ENCODE measurements around the gene NCEH1. TPM values are rescaled to one million over a fixed set of nuclear protein-coding genes. Genes with fewer than 3 reads are reported as not detected.

Gene NCEH1
- total and polyA plus RNA-seq, 2 of the 13 experiments (the other 11 are each of a cell fraction or from before 2014, with no cell fraction given): 12.9 to 21.4 TPM

DNA sequence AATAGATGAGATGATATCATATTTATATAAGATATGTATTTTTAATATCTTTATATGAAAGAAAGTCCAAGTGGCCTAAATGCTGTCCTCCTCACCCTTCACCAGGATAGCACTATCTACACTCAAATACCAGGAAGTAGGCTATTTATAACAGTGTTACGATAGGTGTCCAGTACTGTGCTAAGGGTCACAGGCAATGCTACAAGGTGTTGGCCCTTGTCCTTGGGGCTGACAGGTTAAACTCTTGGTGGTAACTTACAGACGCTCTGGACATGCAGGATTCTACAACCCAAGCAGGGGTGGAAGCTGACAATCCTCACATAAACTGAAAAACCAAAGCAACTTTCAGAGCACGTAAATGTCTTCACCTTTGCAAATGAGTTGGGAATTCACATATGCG lies 22.3 kb downstream of the NCEH1 start:
- H3K4me1 ChIP-seq (ENCODE audit: insufficient read depth, low read length): peaks cover 41% of the 10 kb centered on the region
- no peaks in the 10 kb centered on the region for H3K9me3 ChIP-seq (ENCODE audit: low read length)
- ATAC-seq: no peak
- no peak overlapping the region for H3K27ac ChIP-seq (ENCODE audit: extremely low read length, insufficient read depth, low read length)
- no peak for FAIRE-seq
- WGBS (ENCODE audit: low lambda C conversion rate): 97% methylated on average over 4 of the region's 4 CpGs
- H3K9ac ChIP-seq (ENCODE audit: insufficient read depth, low read depth, low read length): no peak overlapping the region
- BruUV-seq (replicated peaks): no TSS peak
- in situ Hi-C loops (cut with HindIII; ENCODE audit: extremely low pct_ligation_motif_present, low pct_unique_long_range_greater_than_20kb) (no loop called here), intact Hi-C loops (cut with micrococcal nuclease; ENCODE audit: unreplicated experiment) (no loop called here)
- H3K4me2 ChIP-seq (ENCODE audit: low read depth, low read length): no peak overlapping the region
- H3K27me3 ChIP-seq (ENCODE audit: control insufficient read depth in 1 of 2, insufficient read depth in 2 of 2, low read length in 2 of 2): no peaks in the 10 kb centered on the region
- ChIA-PET POLR2A (interaction anchor here (1.6 kb wide), 1 partner anchor 22 kb away, joined by 4 read pairs; the partner anchor contains the start of gene NCEH1), CTCF (ENCODE audit: low intra/inter-chr PET ratio, low total read pairs) (no interaction called here)
- H3K79me2 ChIP-seq (ENCODE audit: insufficient read depth, low read length): peaks cover 25% of the 10 kb centered on the region
- no peaks in the 10 kb centered on the region for H4K20me1 ChIP-seq (ENCODE audit: insufficient read depth, low read length)
- no peak overlapping the region for H3K4me3 ChIP-seq (replicated peaks in 1 of 3; ENCODE audit: insufficient read depth in 1 of 3, low read depth in 2 of 3, low read length in 3 of 3)
- no peak for DNase-seq (ENCODE audit: low spot score)
- no peak overlapping the region for H2AFZ ChIP-seq (ENCODE audit: low read length)
- peaks cover 0 to 1% of the 10 kb centered on the region in 2 experiments; a peak in 1 of 5 replicates for H3K36me3 ChIP-seq (replicated peaks in 1 of 2; ENCODE audit: control insufficient read depth in 1 of 2, insufficient read depth in 2 of 2, low read length in 2 of 2)
- TF ChIP-seq SIN3A (IDR thresholded peaks at IDR 0.05; ENCODE audit: borderline replicate concordance, low read depth, low read length): no peak
- TF ChIP-seq ZNF720 (CRISPR knock-in tag; IDR thresholded peaks at IDR 0.05): no peak
- no peak for TF ChIP-seq TSC22D2 (CRISPR knock-in tag; IDR thresholded peaks at IDR 0.05; ENCODE audit: borderline replicate concordance)
- TF ChIP-seq, protein P1, sequence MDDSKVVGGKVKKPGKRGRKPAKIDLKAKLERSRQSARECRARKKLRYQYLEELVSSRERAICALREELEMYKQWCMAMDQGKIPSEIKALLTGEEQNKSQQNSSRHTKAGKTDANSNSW (CRISPR knock-in tag; IDR thresholded peaks at IDR 0.05; ENCODE audit: borderline replicate concordance): no peak
- TF ChIP-seq, protein P2, sequence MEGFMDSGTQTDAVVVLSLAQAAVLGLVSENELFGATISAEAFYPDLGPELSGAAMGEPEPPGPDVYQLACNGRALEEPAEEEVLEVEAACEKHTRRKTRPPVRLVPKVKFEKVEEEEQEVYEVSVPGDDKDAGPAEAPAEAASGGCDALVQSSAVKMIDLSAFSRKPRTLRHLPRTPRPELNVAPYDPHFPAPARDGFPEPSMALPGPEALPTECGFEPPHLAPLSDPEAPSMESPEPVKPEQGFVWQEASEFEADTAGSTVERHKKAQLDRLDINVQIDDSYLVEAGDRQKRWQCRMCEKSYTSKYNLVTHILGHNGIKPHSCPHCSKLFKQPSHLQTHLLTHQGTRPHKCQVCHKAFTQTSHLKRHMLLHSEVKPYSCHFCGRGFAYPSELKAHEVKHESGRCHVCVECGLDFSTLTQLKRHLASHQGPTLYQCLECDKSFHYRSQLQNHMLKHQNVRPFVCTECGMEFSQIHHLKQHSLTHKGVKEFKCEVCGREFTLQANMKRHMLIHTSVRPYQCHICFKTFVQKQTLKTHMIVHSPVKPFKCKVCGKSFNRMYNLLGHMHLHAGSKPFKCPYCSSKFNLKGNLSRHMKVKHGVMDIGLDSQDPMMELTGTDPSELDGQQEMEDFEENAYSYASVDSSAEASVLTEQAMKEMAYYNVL (CRISPR knock-in tag; IDR thresholded peaks at IDR 0.05; ENCODE audit: borderline replicate concordance): no peak
- TF ChIP-seq, protein P3, sequence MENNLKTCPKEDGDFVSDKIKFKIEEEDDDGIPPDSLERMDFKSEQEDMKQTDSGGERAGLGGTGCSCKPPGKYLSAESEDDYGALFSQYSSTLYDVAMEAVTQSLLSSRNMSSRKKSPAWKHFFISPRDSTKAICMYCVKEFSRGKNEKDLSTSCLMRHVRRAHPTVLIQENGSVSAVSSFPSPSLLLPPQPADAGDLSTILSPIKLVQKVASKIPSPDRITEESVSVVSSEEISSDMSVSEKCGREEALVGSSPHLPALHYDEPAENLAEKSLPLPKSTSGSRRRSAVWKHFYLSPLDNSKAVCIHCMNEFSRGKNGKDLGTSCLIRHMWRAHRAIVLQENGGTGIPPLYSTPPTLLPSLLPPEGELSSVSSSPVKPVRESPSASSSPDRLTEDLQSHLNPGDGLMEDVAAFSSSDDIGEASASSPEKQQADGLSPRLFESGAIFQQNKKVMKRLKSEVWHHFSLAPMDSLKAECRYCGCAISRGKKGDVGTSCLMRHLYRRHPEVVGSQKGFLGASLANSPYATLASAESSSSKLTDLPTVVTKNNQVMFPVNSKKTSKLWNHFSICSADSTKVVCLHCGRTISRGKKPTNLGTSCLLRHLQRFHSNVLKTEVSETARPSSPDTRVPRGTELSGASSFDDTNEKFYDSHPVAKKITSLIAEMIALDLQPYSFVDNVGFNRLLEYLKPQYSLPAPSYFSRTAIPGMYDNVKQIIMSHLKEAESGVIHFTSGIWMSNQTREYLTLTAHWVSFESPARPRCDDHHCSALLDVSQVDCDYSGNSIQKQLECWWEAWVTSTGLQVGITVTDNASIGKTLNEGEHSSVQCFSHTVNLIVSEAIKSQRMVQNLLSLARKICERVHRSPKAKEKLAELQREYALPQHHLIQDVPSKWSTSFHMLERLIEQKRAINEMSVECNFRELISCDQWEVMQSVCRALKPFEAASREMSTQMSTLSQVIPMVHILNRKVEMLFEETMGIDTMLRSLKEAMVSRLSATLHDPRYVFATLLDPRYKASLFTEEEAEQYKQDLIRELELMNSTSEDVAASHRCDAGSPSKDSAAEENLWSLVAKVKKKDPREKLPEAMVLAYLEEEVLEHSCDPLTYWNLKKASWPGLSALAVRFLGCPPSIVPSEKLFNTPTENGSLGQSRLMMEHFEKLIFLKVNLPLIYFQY (CRISPR knock-in tag; IDR thresholded peaks at IDR 0.05; ENCODE audit: borderline replicate concordance): no peak
- TF ChIP-seq, protein P4, sequence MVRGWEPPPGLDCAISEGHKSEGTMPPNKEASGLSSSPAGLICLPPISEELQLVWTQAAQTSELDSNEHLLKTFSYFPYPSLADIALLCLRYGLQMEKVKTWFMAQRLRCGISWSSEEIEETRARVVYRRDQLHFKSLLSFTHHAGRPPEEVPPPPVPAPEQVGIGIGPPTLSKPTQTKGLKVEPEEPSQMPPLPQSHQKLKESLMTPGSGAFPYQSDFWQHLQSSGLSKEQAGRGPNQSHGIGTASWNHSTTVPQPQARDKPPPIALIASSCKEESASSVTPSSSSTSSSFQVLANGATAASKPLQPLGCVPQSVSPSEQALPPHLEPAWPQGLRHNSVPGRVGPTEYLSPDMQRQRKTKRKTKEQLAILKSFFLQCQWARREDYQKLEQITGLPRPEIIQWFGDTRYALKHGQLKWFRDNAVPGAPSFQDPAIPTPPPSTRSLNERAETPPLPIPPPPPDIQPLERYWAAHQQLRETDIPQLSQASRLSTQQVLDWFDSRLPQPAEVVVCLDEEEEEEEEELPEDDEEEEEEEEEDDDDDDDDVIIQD (CRISPR knock-in tag; IDR thresholded peaks at IDR 0.05; ENCODE audit: low read depth): no peak
- TF ChIP-seq SYNCRIP (IDR thresholded peaks at IDR 0.05; ENCODE audit: insufficient read depth, low read depth, low read length): no peak
- TF ChIP-seq NFKB2 (CRISPR knock-in tag; IDR thresholded peaks at IDR 0.05; ENCODE audit: borderline replicate concordance): no peak
- TF ChIP-seq ZNF782 (CRISPR knock-in tag; IDR thresholded peaks at IDR 0.05; ENCODE audit: borderline replicate concordance): no peak
- TF ChIP-seq, protein P5, sequence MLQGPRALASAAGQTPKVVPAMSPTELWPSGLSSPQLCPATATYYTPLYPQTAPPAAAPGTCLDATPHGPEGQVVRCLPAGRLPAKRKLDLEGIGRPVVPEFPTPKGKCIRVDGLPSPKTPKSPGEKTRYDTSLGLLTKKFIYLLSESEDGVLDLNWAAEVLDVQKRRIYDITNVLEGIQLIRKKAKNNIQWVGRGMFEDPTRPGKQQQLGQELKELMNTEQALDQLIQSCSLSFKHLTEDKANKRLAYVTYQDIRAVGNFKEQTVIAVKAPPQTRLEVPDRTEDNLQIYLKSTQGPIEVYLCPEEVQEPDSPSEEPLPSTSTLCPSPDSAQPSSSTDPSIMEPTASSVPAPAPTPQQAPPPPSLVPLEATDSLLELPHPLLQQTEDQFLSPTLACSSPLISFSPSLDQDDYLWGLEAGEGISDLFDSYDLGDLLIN (CRISPR knock-in tag; IDR thresholded peaks at IDR 0.05; ENCODE audit: borderline replicate concordance): no peak
- TF ChIP-seq, protein P6, sequence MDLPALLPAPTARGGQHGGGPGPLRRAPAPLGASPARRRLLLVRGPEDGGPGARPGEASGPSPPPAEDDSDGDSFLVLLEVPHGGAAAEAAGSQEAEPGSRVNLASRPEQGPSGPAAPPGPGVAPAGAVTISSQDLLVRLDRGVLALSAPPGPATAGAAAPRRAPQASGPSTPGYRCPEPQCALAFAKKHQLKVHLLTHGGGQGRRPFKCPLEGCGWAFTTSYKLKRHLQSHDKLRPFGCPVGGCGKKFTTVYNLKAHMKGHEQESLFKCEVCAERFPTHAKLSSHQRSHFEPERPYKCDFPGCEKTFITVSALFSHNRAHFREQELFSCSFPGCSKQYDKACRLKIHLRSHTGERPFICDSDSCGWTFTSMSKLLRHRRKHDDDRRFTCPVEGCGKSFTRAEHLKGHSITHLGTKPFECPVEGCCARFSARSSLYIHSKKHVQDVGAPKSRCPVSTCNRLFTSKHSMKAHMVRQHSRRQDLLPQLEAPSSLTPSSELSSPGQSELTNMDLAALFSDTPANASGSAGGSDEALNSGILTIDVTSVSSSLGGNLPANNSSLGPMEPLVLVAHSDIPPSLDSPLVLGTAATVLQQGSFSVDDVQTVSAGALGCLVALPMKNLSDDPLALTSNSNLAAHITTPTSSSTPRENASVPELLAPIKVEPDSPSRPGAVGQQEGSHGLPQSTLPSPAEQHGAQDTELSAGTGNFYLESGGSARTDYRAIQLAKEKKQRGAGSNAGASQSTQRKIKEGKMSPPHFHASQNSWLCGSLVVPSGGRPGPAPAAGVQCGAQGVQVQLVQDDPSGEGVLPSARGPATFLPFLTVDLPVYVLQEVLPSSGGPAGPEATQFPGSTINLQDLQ (CRISPR knock-in tag; IDR thresholded peaks at IDR 0.05): no peak
